ENCODE results near the gene ANKRD18A.
A peak's percentile ranks its signal among the peaks of the same experiment; 100 is the strongest.
"Not testable (repeated sequence)": the region's sequence is repeated elsewhere in the genome, so short reads cannot be mapped to it uniquely, and the experiment has no call there.

ANKRD18A gene

DNA sequence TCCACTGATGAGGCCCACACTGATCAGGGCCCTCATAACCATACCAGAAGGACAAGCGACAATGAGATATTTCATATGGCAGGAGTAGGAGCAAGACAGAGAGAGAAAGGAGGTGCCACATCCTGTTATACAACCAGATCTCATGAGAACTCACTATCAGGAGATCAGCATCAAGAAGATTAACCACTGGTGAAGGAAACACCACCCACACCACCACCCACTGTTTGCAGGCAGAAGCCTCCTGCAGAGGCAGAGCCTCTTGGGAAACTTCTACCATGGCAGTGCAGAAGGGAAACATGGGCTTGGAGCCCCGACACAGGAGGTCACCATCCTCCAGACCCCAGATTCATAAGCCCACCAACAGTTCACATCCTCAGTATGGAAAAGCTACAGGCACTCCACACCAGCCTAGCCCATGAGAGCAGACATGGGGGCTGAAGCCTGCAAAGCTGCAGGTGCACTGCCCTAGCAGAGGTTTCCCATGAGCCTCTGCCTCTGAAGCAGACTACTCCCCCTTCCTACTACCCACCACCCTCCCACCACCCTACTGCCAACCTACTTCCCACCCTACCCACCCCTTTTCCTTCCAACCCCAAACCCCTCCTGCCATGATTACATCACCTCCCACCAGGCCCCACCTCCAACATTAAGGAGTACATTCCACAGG is 73.8 kb downstream of the ANKRD18A start:
- peak in 1 of 58 donors; percentile 2 for DNase-seq

DNA sequence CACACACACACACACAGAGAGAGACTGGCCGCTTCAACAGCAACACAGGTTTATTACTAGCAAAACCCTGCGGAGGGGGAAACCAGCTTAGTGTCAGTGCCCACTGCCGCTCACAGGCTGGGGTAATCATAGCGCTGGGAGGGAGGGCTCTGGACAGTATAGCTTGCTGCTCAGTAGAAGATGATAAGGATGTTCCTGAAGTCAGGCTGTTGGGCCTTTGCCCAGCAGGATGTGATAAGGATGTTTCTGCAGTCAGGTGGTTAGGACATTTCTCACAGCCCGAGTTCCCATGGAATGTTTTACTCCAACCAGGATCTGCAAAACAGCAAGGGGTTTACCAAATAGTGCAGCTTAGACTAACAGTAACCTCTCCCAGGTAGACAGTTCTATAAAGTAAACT is 79.9 kb downstream of the ANKRD18A start:
- DNase-seq, result not testable (repeated sequence)

DNA sequence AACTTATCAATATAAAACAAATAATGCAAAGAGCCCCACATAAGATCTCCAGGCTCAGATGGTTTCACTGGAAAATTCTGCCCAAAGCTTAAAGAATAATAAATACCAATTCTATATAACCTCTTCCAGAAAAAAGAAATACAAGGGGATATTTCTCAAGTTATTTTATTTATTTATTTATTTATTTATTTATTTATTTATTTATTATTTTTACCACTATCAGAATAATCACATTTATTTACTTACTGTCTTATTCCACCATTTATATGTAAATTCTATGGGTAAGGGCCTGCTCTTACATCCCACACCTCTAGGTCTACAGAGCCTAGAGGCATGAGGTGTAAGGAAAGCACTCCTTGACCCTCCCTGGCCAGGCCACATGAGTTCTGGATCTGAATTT is 91.1 kb downstream of the ANKRD18A start:
- no peak for DNase-seq

DNA sequence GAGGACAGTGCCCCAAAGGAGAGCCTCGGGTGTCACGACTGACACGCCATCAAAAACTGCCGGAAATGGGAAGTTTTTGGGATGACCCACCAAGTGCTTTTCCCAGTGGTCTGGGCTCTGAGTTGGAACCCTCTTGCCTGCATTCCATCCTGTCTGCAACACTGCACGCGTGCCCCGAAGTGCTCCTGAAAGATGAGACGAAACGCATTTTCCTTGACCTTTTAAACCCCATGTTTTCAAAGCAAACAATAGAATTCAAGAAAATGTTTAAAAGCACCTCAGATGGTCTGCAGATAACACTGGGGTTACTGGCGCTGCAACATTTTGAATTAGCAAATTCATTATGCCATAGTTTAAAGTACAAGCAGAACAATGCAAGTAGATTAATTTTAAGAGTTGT is 92.9 kb downstream of the ANKRD18A start:
- no peak for DNase-seq

DNA sequence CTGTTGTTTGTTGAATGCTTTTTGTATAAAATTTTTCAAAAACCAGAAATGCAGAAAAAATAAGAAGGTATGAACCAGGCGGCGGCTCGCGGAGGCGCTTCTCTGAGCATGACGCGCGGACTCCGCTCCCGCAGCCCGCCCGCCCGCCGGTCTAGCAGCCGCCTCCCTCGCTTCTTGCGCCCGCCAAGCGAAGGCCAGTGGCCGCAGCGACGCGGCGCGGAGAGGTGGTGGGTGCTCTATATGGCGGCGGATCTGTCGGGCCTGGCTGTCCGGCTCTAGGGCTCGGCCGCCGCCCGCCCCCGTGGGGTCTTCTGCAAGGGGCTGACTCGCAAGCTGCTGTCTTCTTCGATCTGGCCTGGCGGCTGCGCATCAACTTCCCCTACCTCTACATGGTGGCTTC is 93.8 kb downstream of the ANKRD18A start:
- no peak for DNase-seq

DNA sequence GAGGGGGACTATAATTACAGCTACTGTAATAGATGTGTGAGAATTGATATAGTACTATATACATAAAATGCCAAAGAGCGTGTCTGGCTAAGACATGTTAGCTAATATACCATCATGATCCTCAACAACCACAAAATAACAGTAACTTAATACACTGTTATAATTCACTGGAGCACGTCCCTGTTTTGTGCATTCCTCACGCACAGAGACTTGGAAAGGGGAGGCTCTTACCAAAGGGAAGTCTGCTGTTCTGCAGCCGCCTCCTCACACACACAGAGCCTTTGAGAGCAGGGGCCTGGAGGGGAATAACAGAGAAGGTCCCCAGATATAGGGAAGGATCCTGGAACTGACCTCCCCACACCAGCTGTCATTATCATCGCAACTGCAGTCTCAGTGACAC is 97.3 kb downstream of the ANKRD18A start:
- DNase-seq, result no peak

DNA sequence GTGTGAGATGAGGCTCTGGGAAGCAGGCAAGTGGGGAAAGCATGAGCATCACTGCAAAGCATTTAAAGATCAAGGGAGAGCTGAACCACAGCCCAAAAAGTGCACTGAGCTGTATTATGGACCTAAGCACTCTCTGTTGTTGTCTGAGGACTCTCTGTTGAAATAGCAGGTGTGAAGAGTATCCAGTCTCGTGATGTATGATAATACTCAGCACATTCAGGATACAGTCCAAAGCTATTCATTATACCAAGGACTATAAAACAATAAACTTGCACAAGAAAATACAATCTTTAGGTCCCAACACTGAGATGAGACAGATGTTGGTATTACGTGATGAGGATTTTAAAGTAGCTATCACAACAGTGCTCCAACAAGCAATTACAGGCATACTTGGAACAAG is 98.6 kb downstream of the ANKRD18A start:
- DNase-seq, result no peak
